Activated CD8-positive, alpha-beta memory T cell treated with anti-CD3 and anti-CD28 coated beads, Interleukin-2, amount 50 U/mL, for 24 hours (primary cell): ENCODE measurements around the gene ANKRD29.
"Not testable (repeated sequence)": the region's sequence is repeated elsewhere in the genome, so short reads cannot be mapped to it uniquely, and the experiment has no call there.

Experiments
- DNase-seq: peaks from one replicate; pipeline ENCODE4 v3.0.0-alpha.2; 2020; ENCODE audit errors: extremely low read depth

The ANKRD29 gene

DNA sequence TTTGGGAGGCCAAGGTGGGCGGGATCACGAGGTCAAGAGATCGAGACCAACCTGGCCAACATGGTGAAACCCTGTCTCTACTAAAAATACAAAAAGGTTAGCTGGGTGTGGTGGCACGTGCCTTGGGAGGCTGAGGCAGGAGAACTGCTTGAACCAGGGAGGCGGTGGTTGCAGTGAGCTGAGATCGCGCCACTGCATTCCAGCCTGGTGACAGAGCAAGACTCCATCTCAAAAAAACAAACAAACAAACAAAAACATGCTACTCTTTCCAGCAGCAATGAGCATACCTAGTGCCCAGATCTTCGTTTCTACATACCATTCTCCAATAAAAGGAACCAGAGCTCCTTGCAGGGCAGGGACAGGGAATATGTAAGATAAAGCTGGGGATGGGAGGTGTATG is 105.2 kb downstream of the ANKRD29 start:
- DNase-seq = not testable (repeated sequence)

- DNase-seq = no peak
These were observed 106.4 kb downstream of the ANKRD29 start for GRCh38 chr18:23556145-23556780.

DNA sequence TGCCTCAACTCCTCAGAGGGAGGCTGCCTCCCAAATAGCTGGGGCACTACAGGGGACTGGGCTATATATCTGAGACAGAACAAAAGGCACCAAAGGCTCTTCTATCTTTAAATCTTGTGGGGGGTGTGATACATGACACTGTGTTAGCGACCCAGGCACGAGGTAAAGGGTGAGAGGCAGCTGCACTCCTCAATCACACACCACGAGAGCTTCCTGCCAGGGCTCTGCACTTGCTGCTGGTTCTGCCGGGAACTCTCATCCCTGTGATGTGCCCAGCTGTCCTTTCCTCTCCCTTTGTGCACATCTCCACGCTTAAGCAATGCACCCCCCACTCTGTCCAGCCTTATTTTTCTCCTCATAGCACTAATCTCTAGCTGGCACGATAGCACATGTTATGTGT is 108.8 kb downstream of the ANKRD29 start:
- no peak for DNase-seq

DNA sequence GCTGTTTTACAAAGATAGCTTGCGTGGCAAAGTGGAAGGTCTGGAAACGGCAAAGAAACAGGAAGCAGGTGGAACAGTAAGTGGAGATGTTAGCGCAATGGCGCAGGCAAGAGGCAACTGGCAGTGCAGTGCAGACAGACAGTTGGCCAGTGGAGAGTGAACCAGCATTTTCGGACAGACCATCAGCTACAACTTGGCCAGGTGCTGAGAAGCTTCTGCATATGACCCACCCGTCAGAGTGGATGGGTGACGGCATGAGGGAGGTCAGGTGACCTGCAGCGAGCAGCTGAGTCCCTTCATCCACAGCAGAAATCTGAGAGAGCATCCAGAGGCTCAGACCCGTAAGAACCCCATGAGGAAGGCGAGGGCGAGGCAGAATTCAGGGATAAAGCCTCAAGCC is 110.2 kb downstream of the ANKRD29 start:
- DNase-seq = no peak

DNA sequence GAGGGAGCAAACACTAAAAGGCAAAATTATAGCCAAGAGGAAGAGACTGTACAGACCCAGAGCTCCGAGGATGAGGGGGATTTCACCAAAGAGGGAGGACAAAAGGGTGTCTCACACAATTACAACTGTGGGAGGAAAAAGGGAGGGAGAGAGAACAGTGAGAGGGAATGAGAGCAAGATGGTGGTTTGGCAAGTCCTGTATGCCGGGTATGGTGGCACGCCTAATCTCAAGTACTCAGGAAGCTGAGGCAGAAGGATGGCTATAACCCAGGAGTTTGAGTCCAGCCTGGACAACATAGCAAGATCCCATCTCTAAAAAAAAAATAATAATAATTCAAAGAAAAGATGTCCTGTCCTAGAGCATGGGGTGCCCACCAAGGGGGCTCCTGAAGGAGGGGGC is 110.7 kb downstream of the ANKRD29 start:
- no peak for DNase-seq

- DNase-seq = no peak
These were observed 111.8 kb downstream of the ANKRD29 start for GRCh38 chr18:23550898-23551297.
